GM12872 (cell line): ENCODE measurements around the gene LIPE.

ENCODE experiments used
- CTCF ChIP-seq: IDR thresholded peaks from 3 replicates; pipeline ENCODE4 v1.5.1; 2011; ENCODE audit warnings: low read depth, mild to moderate bottlenecking, low read length, moderate library complexity; ENCODE audit not compliant: insufficient read depth

Gene LIPE

GRCh38 chr19:42397263-42398166, 29.7 kb downstream of the LIPE start:
- TF ChIP-seq CTCF, result no peak

- TF ChIP-seq CTCF, result no peak
Observed at GRCh38 chr19:42396381-42397262, 30.6 kb downstream of the LIPE start.

GRCh38 chr19:42394751-42395150, 32.4 kb downstream of the LIPE start:
- TF ChIP-seq CTCF, result no peak

GRCh38 chr19:42392165-42392564, 35.0 kb downstream of the LIPE start:
- TF ChIP-seq CTCF, result no peak

GRCh38 chr19:42389899-42390298, 37.3 kb downstream of the LIPE start, which contains the start of gene CNFN:
Gene CNFN, minus strand, starts transcription at chr19:42390297. Its CDS starts 1,260 bp downstream, at chr19:42389037.
- no peak for TF ChIP-seq CTCF

- no peak for TF ChIP-seq CTCF
Observed at GRCh38 chr19:42388851-42389489, 38.2 kb downstream of the LIPE start.
